ENCODE measurements around the gene AKAP8L. TPM values are rescaled to one million over a fixed set of nuclear protein-coding genes. Genes with fewer than 3 reads are reported as not detected.

Gene AKAP8L
- total and polyA plus RNA-seq, 9 of the 15 experiments (the other 6 are each of a cell fraction or from before 2014, with no cell fraction given) = 2.4 to 116 (median 70.7) TPM

- TF ChIP-seq REST (IDR thresholded peaks at IDR 0.05; ENCODE audit: borderline replicate concordance) (no peak), REST (CRISPR knock-in tag; IDR thresholded peaks at IDR 0.05; ENCODE audit: low read depth) (no peak), ZNF609 (CRISPR knock-in tag; IDR thresholded peaks at IDR 0.05; ENCODE audit: borderline replicate concordance) (no peak)
These were observed 22.5 kb upstream of the AKAP8L start (continued) for GRCh38 chr19:15441317-15441716.
